GM18867 (cell line): ENCODE data around the gene TGFBI.
"Not testable (repeated sequence)": the region's sequence is repeated elsewhere in the genome, so short reads cannot be mapped to it uniquely, and the experiment has no call there.

Experiments
- ATAC-seq: cut with Tn5 transposase; IDR thresholded peaks from one replicate; pipeline ENCODE4 v1.9.1; 2021; ENCODE audit warnings: mild to moderate bottlenecking, moderate library complexity; ENCODE audit not compliant: unreplicated experiment

The TGFBI gene

GRCh38 chr5:136043551-136043950 is 14.8 kb downstream of the TGFBI start:
- ATAC-seq, result no peak

GRCh38 chr5:136043968-136044610 is 15.3 kb downstream of the TGFBI start:
- no peak for ATAC-seq

GRCh38 chr5:136045026-136045425 is 16.2 kb downstream of the TGFBI start:
- not testable (repeated sequence) for ATAC-seq

- ATAC-seq, result no peak
These were observed 17.5 kb downstream of the TGFBI start for GRCh38 chr5:136046246-136046645.

- ATAC-seq, result no peak
These were observed 19.1 kb downstream of the TGFBI start for GRCh38 chr5:136047858-136048257.

GRCh38 chr5:136048966-136049365 is 20.2 kb downstream of the TGFBI start:
- no peak for ATAC-seq

GRCh38 chr5:136051486-136052220 is 22.9 kb downstream of the TGFBI start:
- ATAC-seq, result no peak

GRCh38 chr5:136052692-136053335 is 24.0 kb downstream of the TGFBI start:
- ATAC-seq, result no peak

GRCh38 chr5:136053336-136054141 is 24.8 kb downstream of the TGFBI start:
- no peak for ATAC-seq

- no peak for ATAC-seq
These were observed 25.6 kb downstream of the TGFBI start for GRCh38 chr5:136054142-136055019.

- no peak for ATAC-seq
These were observed 27.0 kb downstream of the TGFBI start for GRCh38 chr5:136055612-136056309.

- ATAC-seq, result no peak
These were observed 27.5 kb downstream of the TGFBI start for GRCh38 chr5:136056336-136056735.

GRCh38 chr5:136056771-136057335 is 28.1 kb downstream of the TGFBI start:
- ATAC-seq, result no peak

- no peak for ATAC-seq
These were observed 28.7 kb downstream of the TGFBI start for GRCh38 chr5:136057401-136058038.

- ATAC-seq, result no peak
These were observed 29.5 kb downstream of the TGFBI start for GRCh38 chr5:136058039-136058971.

GRCh38 chr5:136058972-136059354 is 30.2 kb downstream of the TGFBI start:
- ATAC-seq, result no peak

- no peak for ATAC-seq
These were observed 32.2 kb downstream of the TGFBI start for GRCh38 chr5:136060963-136061362.
